ENCODE measurements around the gene UGT1A5.

Gene UGT1A5

DNA sequence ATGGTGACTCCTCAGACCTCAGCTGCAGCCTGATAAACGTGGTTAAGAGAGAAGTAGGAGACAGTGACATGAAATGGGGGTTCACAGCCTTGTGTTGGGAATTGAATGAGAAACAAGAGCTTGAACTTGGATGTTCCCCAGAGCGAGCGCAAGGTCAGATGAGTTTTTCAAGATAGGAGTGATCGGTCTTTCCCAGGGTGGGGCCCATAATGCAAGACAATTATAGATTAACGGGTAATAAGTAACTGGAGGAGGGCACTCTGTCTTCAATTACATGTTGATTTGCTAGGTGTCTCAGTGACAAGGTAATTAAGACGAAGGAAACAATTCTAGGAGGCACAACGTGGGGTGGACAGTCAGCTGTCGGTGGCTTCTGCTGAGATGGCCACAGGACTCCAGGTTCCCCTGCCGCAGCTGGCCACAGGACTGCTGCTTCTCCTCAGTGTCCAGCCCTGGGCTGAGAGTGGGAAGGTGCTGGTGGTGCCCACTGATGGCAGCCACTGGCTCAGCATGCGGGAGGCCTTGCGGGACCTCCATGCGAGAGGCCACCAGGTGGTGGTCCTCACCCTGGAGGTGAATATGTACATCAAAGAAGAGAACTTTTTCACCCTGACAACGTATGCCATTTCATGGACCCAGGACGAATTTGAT lies at the start of gene UGT1A5:
UGT1A5 (plus strand) TSS at position 297 of the 651 bp plus-strand sequence; CDS start at position 382, 85 bp downstream.
- no peak for DNase-seq

GRCh38 chr2:233663911-233664310 lies 48.8 kb upstream of the UGT1A5 start:
- no peak for DNase-seq

DNA sequence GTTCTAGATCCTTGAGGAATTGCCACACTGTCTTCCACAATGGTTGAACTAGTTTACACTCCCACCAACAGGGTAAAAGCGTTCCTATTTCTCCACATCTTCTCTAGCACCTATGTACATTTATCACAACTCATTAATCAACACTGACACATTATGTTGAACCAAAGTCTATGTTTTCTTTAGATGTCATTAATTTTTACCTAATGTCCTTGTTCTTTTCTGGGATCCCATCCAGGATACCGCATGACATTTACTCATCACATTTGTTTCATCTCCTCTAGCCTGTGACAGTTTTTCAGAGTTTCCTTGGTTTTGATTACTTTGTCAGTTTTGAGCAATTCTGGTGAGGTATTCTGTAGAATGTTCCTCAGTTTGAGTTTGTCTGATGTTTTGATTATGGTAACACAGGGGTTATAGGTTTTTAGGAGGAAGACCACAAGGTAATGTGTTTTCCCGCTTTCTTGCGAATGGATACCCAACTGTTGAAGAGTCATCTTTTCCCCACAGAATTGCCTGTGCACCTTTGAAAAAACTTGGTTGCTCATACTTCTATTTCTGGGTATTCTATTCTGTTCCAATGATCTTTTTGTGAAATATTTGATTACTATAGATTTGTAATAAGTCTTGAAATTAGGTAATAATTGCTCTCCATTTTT lies 44.0 kb upstream of the UGT1A5 start:
- DNase-seq = no peak

DNA sequence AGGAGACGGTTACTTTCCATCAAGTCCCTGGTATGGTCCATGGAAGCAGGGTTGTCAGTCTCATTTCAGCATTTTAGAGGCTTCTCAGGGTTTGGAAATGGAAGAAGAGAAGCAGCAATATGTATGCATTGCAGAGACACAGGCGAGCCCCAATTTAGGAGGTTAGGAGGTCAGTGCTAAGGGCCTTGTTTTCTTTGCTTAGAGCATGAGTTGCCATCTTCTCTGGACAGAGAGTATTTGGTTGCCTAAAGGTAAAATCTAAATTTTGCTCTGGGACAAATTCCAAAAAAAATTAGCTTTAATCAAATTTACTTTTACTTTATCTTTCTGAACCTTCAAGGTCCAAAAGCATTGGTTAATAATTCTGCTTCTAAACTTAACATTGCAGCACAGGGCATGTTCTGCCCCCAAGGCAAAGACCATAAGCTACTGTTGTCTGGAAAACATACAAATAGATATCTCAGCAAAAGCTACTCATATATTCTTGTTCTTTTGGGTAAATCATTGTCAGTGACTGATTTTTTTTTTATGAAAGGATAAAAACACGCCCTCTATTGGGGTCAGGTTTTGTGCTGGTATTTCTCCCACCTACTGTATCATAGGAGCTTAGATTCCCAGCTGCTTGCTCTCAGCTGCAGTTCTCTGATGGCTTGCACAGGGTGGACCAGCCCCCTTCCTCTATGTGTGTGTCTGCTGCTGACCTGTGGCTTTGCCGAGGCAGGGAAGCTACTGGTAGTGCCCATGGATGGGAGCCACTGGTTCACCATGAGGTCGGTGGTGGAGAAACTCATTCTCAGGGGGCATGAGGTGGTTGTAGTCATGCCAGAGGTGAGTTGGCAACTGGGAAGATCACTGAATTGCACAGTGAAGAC lies 41.2 kb upstream of the UGT1A5 start, which contains the start of gene UGT1A9:
UGT1A9 (plus strand) TSS at position 609 of the 872 bp plus-strand sequence; CDS start at position 646, 37 bp downstream.
- DNase-seq = no peak

DNA sequence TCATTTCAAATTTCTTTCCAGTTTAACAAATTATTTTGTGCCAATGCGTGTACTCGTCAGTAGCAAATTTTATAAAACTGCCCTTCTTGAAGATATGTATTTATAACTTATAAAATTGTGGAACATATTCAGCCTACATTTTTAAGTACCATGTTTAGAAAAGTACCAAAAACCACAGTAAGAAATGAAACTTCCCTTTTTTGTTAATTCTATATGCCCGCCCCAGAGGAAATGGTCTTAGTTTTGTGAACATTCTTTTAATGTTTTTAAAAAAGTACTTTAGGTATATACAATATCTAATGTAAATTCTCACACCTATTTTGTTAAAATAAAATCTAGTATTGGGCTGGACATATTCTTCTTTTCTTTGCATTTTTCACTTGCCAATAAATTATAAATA lies 39.8 kb upstream of the UGT1A5 start:
- DNase-seq = no peak

DNA sequence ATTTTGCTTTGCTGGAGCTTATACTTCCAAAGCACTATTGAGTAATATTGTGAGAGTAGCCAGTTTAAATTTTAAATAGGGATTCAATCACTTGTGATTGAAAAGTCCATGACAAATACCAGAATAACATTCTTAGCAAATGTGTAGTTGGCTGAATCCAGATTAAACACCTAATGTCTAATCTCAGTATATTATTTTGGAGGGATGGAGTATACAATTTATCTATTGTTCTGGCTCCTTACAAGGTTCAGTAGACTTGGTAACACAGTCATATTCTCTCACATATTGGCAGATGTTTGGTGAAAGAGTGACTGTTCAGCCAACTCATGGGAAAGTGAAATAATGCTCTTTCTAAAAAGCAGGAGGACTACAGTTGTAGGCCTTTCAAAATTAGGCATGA lies 38.8 kb upstream of the UGT1A5 start:
- DNase-seq = no peak

DNA sequence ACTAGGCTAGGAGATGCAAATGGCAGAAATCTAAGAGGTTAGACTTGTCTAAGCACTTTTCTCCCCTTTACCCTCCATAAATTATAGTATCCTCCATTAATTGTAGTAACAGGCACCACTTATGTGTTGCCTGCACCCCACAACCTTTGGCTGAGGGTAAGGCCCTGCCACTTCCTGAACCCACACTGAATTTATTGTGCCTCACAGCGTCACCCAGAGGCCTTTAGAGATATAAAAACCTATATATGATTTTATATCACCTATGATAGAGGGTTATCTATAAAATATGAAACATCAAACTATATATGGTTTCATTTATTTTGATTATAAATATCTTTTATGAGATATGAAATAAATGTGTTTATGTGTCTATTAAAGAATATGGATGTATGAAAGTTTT lies 38.4 kb upstream of the UGT1A5 start:
- no peak for DNase-seq

DNA sequence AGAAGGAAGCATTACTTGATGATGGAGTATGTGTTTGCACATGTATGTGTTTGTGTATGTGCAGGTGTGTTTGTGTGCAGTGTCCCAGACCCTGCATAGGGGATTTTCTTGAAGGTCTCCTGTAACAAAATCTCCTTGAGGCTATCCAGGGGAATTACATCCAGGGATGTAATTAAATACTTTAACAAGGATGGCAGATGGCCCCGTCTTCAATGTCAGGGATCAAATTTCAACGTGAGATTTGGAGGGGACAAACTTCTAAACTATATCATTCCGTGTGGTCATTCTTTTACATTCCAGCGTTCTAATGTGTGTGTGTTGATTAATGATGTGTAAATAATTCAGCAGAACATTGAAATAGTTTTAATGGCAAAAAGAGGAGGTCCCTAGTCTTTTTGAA lies 37.7 kb upstream of the UGT1A5 start:
- DNase-seq = no peak

DNA sequence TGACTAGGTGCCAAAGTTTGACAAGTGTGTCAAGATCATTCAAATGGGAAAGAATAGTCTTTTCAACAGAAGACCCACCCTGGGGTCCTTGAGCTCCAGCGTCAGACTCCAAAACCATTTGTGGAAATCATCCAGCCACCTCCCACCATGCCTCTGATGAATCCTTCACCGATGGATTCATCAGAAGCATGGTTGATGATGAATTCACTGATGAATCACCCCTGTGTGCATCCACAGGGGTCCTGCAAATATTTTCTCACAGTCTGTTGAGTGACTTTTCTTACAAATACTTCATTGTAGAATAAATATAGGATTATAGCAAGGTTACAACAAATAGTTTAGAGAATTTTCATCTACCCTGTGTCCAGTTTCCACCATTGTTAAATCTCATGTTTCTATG lies 36.7 kb upstream of the UGT1A5 start:
- DNase-seq = no peak

DNA sequence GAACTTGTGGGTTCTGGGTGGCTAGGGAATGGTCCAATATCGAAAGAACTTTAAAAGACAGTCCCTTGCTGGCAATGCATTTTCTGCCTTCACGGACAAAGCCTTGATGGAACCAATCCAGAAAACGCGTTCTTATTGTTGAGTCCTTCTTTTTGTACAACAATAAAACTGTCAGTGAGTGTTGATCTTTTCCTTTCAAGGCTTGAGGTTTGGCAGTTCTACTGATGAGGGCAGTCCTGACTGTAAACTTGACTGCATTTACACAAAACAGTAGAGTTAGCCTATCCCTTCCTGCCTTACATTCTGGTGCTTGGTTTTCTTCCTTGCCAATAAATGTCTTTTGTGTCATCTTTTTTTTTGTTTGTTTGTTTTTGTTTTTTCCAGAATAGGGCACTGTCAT lies 33.5 kb upstream of the UGT1A5 start:
- DNase-seq = no peak

GRCh38 chr2:233680361-233681045 lies 32.2 kb upstream of the UGT1A5 start:
- no peak for DNase-seq

DNA sequence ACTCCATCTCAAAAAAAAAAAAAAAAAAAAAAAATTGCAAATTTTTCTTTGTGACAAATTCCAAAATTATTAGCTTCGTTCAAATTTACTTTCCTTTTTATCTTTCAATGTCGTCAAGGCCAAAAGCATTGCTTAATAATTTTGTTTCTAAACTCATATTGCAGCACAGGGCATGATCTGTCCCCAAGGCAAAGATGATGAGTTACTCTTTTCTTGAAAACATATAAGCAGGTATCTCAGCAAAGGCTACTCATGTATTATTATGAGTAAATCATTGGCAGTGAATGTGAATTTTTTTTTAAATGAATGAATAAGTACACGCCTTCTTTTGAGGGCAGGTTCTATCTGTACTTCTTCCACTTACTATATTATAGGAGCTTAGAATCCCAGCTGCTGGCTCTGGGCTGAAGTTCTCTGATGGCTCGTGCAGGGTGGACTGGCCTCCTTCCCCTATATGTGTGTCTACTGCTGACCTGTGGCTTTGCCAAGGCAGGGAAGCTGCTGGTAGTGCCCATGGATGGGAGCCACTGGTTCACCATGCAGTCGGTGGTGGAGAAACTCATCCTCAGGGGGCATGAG lies 31.1 kb upstream of the UGT1A5 start, which contains the start of gene UGT1A7:
UGT1A7 (plus strand) TSS at position 381 of the 579 bp plus-strand sequence; CDS start at position 418, 37 bp downstream.
- no peak for DNase-seq

- no peak for DNase-seq
These were observed 28.1 kb upstream of the UGT1A5 start for GRCh38 chr2:233684640-233685039.

- no peak for DNase-seq
These were observed 25.8 kb upstream of the UGT1A5 start for GRCh38 chr2:233686928-233687327.

GRCh38 chr2:233688341-233688740 lies 24.4 kb upstream of the UGT1A5 start:
- no peak for DNase-seq

DNA sequence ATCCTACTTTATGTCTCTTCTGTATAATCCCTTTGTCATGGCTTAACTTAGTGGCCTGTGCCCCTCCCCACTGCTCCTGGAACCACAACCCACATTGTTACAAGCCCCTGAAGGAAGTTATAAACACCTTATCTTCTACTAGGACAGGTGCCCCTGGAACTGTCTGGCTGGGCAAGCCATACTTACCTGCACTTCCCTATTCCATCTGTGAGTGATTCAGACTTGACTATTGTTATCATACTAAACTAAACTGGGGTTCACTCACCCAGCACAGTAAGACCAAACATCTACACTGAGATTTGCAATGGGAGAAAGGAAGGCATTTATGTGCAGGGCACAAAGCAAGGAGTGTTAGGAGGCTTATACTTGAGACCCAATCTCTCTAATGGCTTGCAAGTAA lies 23.7 kb upstream of the UGT1A5 start:
- DNase-seq = no peak

- no peak for DNase-seq
These were observed 23.2 kb upstream of the UGT1A5 start for GRCh38 chr2:233689501-233689900.

- no peak for DNase-seq
These were observed 22.3 kb upstream of the UGT1A5 start for GRCh38 chr2:233690444-233690843.

DNA sequence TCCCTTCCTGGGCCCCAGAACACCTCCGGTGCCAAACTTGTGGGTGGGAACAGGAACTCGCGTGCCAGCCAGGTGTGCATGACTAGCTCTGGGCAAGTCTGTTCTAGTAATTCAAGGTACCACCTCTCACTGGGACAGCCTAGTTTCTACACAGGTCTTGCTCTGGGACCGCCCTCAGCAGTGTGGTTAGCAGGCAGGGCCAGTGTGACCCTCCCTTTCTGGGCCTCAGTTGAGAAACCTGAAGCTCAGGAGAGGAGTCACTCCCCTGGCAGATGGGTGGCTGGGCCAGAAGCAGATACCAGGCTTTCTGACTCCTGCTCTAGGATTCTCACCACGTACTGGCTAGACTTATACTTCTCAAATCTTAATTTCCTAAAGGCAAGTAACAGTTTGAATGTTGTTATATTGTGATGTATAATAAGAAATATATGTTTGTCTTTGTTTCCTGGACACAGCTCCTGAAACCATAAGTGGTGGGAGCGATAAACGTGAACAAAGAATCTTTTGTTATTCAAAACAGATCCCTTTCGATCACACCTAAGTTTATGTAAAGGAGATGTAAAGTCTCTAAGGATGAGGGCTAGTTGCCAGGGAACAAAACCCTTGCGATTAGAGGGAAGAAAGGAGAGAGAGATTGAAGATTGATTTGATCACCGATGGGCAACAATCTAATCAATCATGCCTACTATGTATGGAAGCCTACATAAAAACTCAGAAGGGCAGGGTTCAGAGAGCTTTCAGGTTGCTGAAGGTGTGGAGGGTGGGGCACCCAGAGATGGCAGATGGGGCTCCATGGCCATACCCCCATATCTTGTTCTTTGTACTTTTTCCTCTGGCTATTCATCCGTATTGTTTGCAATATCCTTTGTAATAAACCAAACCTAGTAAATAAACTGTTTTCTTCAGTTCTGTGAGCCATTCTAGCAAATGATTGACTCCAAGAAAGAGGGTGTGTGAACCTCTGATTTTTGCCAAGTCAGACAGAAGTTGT lies 21.0 kb upstream of the UGT1A5 start:
- DNase-seq = no peak

DNA sequence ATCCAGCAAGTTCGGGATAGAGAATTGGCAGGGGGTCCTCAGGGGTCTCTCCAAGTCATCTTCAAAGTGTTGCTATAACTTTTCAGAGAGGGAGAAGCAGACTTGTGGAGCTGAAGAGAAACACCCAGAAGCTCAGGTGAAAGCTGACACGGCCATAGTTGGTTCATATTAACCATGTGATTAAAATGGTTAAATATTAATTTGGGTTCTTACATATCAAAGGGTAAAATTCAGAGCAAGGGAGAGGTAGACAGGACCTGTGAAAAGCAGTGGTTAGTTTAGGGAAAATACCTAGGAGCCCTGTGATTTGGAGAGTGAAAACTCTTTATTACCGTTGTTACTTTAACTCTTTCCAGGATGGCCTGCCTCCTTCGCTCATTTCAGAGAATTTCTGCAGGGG lies 20.1 kb upstream of the UGT1A5 start, which contains the start of gene UGT1A6:
UGT1A6 (plus strand) TSS at position 243 of the 400 bp plus-strand sequence; CDS start at position 358, 115 bp downstream.
- no peak for DNase-seq

- no peak for DNase-seq
These were observed 18.7 kb upstream of the UGT1A5 start for GRCh38 chr2:233693963-233694362.
